Measurements from ENCODE around the gene PANK4.

DNA sequence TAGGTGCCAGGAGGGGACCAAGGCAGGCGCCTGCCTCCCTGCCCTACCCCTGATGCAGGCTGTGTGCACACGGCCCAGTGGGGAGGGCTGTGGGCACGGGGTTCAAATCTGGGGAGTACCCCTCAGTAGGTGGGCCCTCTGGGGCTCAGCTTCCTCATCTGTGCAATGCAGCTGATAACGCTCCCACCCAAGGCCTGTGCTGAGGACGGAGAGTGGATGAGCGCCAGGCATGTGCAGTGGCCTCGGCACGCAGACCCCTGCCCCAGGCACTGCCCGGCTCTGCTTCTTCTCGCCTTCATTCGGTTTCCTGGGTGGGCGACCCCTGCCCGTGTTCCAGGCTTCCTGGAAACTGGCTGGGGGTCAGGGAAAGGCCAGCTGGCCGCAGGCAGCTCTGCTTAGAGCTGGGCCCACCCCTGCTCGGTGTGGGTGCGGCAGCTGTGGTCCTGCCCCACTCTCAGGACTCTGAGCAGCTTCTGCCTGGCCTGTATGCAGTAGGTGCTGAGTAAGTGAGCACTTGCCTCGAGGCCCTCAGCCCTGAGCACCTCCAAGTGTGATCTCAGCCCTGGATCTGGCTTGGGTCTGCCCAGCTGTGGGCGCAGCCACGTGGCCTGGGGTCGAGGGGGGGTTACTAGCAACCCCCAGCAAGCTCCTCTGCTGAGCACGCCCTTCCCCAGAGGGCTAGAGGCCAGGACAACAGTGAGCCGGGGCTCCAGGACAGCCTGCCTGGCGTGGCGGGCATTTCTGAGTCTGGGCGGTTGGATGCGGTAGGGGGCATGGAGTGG, 17.9 kb upstream of the PANK4 start:
- no peak for TF ChIP-seq EZH2 (optimal IDR thresholded peaks at IDR 0.05; ENCODE audit: low read depth, low read length)
- TF ChIP-seq, protein P1, sequence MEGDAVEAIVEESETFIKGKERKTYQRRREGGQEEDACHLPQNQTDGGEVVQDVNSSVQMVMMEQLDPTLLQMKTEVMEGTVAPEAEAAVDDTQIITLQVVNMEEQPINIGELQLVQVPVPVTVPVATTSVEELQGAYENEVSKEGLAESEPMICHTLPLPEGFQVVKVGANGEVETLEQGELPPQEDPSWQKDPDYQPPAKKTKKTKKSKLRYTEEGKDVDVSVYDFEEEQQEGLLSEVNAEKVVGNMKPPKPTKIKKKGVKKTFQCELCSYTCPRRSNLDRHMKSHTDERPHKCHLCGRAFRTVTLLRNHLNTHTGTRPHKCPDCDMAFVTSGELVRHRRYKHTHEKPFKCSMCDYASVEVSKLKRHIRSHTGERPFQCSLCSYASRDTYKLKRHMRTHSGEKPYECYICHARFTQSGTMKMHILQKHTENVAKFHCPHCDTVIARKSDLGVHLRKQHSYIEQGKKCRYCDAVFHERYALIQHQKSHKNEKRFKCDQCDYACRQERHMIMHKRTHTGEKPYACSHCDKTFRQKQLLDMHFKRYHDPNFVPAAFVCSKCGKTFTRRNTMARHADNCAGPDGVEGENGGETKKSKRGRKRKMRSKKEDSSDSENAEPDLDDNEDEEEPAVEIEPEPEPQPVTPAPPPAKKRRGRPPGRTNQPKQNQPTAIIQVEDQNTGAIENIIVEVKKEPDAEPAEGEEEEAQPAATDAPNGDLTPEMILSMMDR (IDR thresholded peaks at IDR 0.05; ENCODE audit: low read length): no peak
- TF ChIP-seq EZH2phosphoT487 (IDR thresholded peaks at IDR 0.05; ENCODE audit: low read length): no peak

Data from MM.1S (cell line).